GM12874 (cell line): Measurements from ENCODE around the gene DAB2IP.

ENCODE experiments used
- TF ChIP-seq, protein P1 (sequence below): IDR thresholded peaks from 2 replicates; pipeline ENCODE4 v1.5.1; 2011; ENCODE audit warnings: low read depth, mild to moderate bottlenecking, control low read depth, low read length, moderate library complexity; ENCODE audit not compliant: insufficient read depth

DAB2IP gene

DNA sequence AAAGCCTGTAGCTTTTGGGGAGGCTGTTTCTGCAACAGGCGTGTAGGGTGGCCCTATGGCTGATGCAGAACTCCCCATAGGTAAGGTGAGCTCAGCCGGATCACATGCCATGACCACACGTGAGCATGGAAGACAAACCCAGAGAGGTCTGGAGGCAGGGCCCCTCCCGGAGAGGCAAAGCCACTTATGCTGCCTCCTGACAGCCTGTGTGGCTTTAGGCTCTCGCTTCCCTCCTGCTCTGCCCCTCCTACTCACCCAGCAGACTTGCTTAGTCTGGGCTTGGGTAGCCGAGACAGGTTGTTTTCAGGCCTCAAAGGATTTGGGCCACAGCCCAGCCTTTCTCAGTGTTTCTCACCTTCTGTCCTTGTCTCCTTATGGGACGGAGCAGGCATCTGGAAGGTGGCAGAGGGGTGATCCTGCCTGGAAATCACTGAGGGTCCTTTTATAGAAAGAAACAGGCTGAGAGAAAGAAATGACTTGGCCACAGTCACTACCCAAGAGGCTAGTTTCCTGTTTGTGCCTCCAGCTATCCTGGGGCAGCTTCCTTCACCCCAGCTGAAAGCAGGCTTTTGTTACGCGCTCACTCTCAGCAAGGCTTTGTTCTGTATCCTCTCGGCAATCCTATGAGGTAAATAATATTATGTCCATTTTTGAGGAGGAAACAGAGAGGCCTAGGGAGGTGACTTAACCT, 89.9 kb downstream of the DAB2IP start:
- TF ChIP-seq, protein P1, sequence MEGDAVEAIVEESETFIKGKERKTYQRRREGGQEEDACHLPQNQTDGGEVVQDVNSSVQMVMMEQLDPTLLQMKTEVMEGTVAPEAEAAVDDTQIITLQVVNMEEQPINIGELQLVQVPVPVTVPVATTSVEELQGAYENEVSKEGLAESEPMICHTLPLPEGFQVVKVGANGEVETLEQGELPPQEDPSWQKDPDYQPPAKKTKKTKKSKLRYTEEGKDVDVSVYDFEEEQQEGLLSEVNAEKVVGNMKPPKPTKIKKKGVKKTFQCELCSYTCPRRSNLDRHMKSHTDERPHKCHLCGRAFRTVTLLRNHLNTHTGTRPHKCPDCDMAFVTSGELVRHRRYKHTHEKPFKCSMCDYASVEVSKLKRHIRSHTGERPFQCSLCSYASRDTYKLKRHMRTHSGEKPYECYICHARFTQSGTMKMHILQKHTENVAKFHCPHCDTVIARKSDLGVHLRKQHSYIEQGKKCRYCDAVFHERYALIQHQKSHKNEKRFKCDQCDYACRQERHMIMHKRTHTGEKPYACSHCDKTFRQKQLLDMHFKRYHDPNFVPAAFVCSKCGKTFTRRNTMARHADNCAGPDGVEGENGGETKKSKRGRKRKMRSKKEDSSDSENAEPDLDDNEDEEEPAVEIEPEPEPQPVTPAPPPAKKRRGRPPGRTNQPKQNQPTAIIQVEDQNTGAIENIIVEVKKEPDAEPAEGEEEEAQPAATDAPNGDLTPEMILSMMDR = no peak

DNA sequence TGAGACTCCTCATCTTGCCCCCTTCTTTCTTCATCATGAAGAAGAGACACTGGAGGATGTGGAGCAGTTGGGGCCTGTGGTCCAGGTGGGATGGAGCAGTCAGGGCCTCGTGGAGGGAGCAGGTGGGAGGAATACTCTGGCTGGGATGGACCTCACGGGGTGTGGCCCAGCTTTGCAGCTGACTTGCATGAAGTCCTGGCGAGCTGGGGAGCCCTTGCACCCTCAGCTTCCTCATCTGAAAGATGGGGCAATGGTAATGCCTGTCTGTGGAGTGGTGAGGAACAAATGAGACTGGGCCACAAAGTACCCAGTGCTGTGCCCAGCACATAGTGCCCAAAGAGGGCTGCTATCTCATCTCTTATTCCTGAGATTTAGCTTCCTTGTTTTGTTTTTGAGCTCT, 91.5 kb downstream of the DAB2IP start:
- TF ChIP-seq, protein P1 = no peak

DNA sequence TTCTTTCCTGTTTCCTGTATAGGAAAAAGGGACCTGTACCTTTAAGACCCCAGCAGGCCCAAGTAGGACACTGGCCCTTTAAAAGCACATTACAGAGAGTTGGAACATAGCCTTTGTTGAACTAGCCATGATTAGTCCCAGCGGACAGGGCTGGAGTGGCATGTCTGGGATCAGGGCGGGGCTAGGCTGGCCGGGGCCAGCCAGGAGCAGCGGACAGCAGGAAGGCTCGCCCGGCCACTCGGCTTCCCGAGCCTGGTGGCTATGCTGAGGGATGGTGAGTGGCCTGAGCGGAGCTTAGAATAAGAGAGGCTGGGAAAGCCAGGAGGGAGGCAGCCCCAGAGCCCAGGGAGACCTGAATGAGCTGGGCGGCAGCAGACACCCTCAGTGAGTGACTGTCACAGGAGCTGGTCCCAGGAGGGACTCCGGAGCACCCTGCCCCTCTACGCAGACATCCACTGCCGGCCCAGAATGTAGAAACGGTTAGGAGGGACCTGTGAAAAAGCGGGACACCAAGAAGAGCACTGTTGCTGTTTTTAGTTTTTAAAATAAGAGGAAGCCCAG, 92.1 kb downstream of the DAB2IP start:
- TF ChIP-seq, protein P1 = no peak

DNA sequence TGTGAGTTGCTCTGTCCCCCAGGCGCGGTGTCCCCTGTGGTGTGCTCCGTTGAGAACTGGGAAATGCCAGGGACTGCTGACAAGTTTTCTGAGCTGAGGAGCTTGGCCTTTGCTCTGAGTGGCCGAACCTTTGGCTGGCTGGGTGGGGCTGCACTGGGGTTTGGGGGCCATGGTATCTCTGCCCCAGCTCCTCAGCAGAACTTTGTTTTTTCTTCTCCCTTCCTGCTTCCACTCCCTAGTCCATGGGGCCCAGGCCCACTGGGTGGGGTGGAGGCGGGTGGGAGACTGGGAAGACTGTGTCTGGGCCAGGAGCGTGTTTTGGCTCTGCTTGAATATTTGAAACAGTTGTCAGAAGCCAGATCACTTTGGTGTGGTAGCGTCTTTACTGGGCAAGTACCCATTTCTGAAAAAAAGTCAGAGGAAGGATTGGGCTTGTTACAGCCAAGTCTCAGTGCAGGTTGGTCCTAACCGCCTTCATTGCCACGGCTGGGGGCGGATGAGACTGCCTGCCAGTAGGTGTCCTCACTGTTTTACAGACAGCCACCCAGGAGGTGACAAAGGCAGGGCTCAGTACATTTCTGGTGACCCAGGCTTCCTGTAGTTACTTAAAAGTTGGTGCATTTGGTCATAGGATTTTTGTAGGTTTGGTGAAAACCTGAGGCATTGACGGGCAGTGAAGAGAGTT, 92.7 kb downstream of the DAB2IP start:
- TF ChIP-seq, protein P1 = peak; percentile 45

DNA sequence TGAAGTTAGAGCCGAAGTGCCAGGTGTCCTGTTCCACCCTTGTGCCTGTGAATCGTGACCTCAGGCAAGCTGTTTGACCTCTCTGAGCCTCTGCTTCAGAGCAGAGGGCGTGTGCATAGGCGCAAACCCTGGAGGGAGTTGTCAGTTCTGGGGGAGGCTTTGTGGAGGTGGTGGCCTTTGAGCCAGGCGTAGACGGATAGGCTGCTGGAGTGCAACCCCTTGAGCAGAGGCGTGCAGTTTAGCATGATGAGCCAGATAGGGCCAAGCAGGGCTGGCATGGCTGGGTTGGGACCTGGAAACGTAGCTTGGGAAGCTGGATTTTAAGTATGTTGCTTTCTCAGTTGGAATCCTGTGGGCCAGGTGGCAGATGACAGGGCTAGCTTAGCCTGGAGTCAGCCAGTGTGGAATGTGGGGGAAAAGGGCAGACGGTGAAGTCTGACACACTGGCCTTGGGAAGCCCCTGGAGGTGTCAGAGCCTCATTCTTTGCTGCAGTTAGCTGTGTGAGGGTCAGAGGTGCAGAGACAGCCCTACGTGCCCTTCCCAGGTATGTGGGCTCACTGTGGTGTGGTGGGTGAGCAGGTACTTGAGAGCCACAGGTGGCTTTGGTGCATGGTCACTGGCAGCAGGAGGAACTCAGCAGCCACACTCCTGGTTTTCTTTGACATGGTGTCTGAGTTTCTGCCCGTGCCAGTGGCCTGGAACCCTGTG, 93.4 kb downstream of the DAB2IP start:
- TF ChIP-seq, protein P1 = no peak

DNA sequence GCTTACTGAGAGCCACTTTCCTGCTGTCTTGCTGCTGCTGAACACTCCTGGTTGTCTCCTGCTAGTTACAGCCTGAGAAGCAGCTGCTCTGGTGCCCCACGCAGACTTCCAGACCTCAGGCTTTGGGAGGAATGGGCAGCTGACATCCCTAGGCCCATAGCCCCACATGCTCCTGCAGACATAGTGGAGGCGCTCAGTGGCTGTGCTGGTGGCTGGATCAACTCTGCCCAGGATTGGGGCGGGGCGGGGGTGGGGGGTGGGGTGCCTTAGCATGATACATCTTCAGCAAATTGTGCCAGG, 93.9 kb downstream of the DAB2IP start:
- TF ChIP-seq, protein P1 = no peak

DNA sequence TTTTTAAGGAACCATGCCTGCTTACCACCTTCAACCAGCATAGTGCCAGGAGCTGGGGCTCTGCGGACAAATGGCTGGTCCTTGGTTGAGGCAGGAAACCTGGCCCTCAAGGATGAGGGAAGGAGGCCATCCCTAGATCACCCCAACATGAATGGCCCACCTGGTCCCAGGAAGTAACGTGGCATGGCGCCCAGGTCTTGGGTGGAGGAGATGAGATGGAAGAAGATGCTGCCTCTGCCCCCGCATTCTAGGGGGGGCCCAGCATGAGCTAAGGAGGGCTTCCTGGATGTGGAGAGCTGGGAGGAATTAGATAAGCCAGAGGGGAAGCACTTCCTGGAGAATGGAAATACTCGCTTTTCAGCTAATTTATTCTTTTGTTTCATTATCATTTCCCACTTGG, 95.0 kb downstream of the DAB2IP start:
- TF ChIP-seq, protein P1 = no peak
